ENCODE results near the gene ARFGAP1.
A peak's percentile ranks its signal among the peaks of the same experiment; 100 is the strongest.

Gene ARFGAP1

DNA sequence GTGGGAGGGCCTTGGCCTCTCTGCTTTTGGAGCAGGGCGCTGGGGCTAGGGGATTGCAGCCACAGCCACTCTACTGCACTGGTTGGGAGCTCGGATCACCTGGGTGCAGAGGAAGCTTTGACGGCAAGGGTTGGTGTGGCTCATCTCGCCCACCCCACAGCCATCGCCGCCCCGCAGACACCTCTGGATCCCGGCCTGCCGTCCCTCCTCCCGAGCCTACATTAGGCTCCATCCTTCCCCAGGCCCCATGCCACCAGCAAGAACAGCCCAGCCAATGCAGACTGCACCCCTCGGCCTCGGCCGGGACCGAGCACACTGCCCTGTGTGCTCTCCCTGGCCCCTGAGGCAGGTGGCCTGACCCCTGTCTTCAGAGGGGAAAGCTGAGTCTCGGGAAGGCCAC, 12.1 kb upstream of the ARFGAP1 start:
- no peaks in the 10 kb centered on the region for H3K9me3 Mint-ChIP-seq
- peaks cover 1 to 6% of the 10 kb centered on the region in 2 donors for H3K4me1 Mint-ChIP-seq

DNA sequence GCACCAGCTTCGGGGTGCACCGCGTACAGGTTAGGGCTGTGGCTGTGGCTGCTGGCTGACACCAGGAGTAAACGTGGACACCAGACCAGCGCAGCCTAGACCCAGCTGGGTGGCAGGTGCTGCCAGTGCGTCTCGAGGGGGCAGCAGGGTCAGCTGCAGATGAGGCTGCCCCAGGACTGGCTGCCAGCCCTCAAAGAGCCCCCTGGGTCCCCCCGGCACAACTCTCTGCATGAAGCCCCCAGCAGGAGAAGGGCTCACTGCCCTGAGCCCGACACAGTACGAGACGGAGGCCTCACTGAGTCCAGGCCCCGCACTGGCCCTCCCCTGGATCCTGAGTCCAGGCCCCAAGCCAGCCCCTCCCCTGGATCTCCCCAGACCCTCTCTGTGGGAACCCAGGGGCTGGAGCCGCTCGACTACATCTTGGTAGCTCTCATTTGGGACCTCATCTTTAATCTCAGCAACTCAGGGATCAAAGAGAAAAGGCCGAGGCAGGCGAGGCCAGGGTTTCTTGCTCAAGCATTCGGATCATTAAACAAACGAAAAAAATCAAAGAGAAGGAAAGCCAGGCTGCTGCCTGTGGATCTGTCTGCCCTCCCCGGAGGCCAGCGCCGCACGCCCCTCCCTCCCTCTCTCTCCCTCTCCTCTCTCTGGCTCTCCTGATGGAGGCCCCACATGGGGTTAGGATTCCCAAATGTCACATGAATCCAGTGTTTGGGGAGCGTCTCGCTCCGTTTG, 11.4 kb upstream of the ARFGAP1 start:
- peaks cover 1 to 6% of the 10 kb centered on the region in 2 donors for H3K4me1 Mint-ChIP-seq
- H3K9me3 Mint-ChIP-seq = no peaks in the 10 kb centered on the region
- H3K4me3 Mint-ChIP-seq = no peak overlapping the region
- H3K27me3 Mint-ChIP-seq = peaks cover 65 to 90% of the 10 kb centered on the region in 2 donors
- DNase-seq (no peak), ATAC-seq (replicated peaks) (no peak)
- H3K36me3 Mint-ChIP-seq = no peaks in the 10 kb centered on the region
- H3K27ac Mint-ChIP-seq = no peak overlapping the region

More for the DNA sequence above, 12.1 kb upstream of the ARFGAP1 start:
- peaks cover 73 to 97% of the 10 kb centered on the region in 2 donors for H3K27me3 Mint-ChIP-seq
- no peaks in the 10 kb centered on the region for H3K36me3 Mint-ChIP-seq
- DNase-seq = no peak
- ATAC-seq (replicated peaks) = no peak
- H3K27ac Mint-ChIP-seq = no peak overlapping the region
- H3K4me3 Mint-ChIP-seq = no peak overlapping the region

DNA sequence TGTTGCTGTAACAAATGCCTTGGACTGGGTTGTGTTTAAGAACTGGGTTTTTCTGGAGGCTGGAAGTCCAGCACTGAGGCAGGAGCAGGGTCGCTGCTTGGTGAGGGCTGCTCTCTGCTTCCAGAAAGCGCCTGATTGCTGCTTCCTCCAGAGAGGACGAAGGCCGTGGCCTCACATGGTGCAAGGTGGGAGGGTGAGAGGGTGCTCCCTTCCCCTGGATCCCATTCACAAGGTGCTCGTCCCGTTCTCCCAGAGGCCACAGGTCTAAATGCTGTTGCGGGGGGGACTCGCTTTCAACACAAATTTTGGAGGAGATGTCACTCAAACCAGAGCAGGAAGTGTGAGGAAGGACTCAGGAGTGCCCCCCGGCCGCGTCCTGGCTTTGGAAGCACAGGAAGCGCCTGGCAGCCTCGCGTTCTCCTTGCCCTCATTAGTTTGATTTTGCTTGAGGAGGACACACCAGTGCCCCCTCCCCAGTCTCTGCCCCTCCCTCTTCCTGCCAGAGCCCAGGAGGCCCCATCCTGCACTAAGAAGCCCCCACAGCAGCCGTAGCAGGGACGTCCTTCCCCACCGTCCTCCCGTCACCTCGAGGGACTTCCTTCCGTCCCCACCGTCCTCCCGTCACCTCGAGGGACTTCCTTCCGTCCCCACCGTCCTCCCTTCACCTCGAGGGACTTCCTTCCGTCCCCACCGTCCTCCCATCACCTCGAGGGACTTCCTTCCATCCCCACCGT, 10.7 kb upstream of the ARFGAP1 start:
- DNase-seq = no peak
- H3K4me3 Mint-ChIP-seq = no peak overlapping the region
- no peak overlapping the region for H3K27ac Mint-ChIP-seq
- H3K27me3 Mint-ChIP-seq = peaks cover 58 to 84% of the 10 kb centered on the region in 2 donors
- no peak for ATAC-seq (replicated peaks)
- no peaks in the 10 kb centered on the region for H3K36me3 Mint-ChIP-seq
- H3K4me1 Mint-ChIP-seq = peaks cover 1 to 6% of the 10 kb centered on the region in 2 donors
- no peaks in the 10 kb centered on the region for H3K9me3 Mint-ChIP-seq

DNA sequence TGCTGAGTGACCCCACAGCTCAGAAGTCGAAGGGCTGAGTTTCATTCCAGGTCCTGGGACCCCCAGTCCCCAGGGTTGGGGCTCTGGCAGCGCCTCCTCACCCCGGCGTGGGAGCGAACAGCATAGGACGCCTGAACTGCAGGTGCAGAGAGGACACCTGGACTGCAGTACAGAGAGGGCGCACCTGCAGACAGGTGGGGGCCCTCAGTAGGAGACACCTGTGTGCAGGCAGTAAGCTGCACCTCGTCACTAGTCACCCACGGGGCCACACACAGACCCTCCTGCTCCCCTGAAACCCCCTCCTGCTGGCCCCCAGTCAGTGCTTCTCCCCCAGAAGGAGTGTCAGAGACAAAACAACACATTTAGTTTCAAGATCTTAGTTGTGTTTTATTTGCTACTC, 9.8 kb upstream of the ARFGAP1 start:
- ATAC-seq (replicated peaks) = no peak
- Mint-ChIP-seq H3K4me3 (no peak overlapping the region), H3K9me3 (no peaks in the 10 kb centered on the region), H3K36me3 (no peaks in the 10 kb centered on the region), H3K4me1 (peaks cover 1 to 6% of the 10 kb centered on the region in 2 donors), H3K27me3 (peaks cover 49 to 84% of the 10 kb centered on the region in 2 donors), H3K27ac (no peak overlapping the region)
- no peak for DNase-seq

DNA sequence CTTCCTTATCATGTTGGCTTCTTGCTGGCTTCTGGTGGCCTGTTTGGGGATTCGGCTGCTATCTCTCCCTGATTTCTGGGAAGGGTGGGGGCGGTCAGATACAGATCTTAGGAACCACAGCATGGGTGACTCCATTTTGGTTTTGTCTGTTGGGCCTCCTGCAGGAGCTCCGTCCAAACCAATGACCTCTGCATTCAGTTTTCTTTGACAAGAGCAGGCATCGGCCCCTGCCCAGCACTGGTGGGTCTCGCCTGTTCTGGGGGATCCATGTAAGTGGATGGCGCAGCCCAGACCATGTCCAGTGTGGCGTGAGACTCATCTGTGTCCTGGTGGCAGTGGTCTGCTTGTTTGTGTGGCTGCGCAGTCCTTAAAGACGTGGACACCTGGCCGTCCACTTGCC, 8.6 kb upstream of the ARFGAP1 start:
- H3K27ac Mint-ChIP-seq = no peak overlapping the region
- no peak for DNase-seq
- ATAC-seq (replicated peaks) = no peak
- H3K27me3 Mint-ChIP-seq = peaks cover 43 to 79% of the 10 kb centered on the region in 2 donors
- H3K36me3 Mint-ChIP-seq = no peaks in the 10 kb centered on the region
- no peak overlapping the region for H3K4me3 Mint-ChIP-seq
- no peaks in the 10 kb centered on the region for H3K9me3 Mint-ChIP-seq
- peaks cover 1 to 6% of the 10 kb centered on the region in 2 donors for H3K4me1 Mint-ChIP-seq

DNA sequence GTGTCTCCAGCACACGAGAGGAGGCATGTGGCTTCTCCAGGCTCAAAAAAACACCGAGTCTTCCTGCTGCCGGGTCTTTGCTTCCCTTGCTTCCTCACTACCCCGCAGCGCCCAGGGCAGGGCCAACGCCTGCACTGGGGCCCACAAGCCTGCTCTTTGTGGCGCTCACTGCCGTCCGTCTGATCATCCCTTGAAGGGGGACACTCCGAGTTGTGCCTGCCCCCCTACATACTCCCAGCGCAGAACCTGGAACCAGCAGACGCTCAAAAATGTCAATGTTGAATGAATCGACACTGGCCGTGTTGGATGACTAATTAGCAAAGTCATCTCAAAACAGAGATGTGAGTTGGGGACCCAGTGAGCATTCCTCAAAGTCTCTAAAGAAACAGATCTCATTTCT, 8.1 kb upstream of the ARFGAP1 start:
- H3K36me3 Mint-ChIP-seq = no peaks in the 10 kb centered on the region
- peaks cover 38 to 74% of the 10 kb centered on the region in 2 donors for H3K27me3 Mint-ChIP-seq
- ATAC-seq (replicated peaks) (no peak), DNase-seq (no peak)
- H3K4me1 Mint-ChIP-seq = peaks cover 1 to 6% of the 10 kb centered on the region in 2 donors
- no peaks in the 10 kb centered on the region for H3K9me3 Mint-ChIP-seq
- H3K4me3 Mint-ChIP-seq = no peak overlapping the region
- H3K27ac Mint-ChIP-seq = peak overlapping the region; percentile 11

DNA sequence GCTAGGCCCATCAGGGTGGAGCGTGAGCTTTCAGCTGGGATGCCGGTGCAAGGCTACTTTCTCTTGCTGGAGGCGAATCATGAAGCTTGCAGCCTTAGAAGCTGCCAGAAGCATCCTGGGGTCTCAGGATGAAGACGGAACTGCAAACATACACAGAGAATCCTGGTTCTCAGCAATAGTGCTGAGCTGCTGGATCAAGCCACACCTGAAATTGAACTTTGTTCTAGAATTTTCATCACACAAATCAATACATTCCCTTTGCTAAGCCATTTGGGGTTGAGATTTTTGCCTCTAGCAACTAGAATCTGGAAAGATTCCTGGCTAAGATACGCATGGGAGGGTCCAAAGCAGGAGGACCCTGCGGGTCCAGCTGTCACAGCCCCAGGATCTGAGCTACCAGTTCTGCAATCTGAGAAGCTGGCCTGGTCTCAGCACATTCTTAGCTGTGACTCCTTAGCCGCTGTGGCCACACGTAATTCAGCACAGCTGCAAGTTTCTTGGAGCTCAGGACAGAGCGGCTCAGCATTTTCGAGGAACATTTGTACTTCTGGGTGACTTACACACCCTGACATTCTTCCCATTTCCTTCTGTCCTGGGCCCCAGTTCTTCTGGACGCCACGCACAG, 6.6 kb upstream of the ARFGAP1 start:
- no peak overlapping the region for H3K4me3 Mint-ChIP-seq
- no peaks in the 10 kb centered on the region for H3K36me3 Mint-ChIP-seq
- H3K4me1 Mint-ChIP-seq = peaks cover 1 to 6% of the 10 kb centered on the region in 2 donors
- no peaks in the 10 kb centered on the region for H3K9me3 Mint-ChIP-seq
- no peak for ATAC-seq (replicated peaks)
- no peak for DNase-seq
- peaks cover 28 to 59% of the 10 kb centered on the region in 2 donors for H3K27me3 Mint-ChIP-seq
- no peak overlapping the region for H3K27ac Mint-ChIP-seq

DNA sequence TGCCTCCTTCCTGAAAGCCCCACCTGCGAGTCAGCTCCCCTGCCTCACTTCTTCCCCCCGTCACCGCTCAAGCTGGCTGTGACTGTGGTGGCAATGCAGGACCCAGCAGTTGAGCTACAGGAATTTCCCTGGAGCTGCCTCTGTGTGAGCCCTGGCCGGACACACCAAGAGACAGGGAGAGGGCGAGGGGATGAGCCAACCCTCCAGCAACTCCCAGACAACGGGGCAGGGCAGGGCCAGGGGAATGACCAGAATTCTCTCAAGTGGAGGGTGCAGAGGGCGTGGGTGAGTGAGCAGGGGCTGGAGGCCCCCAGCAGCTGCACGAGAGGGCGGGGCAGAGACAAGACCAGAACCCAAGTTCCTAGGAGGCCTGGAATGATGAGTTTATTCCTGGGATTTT, 4.9 kb upstream of the ARFGAP1 start:
- H3K4me3 Mint-ChIP-seq = no peak overlapping the region
- H3K36me3 Mint-ChIP-seq = no peaks in the 10 kb centered on the region
- no peak overlapping the region for H3K27ac Mint-ChIP-seq
- peaks cover 17 to 42% of the 10 kb centered on the region in 2 donors for H3K27me3 Mint-ChIP-seq
- ATAC-seq (replicated peaks) = no peak
- no peak for DNase-seq
- no peaks in the 10 kb centered on the region for H3K9me3 Mint-ChIP-seq
- peaks cover 4 to 10% of the 10 kb centered on the region in 2 donors for H3K4me1 Mint-ChIP-seq

DNA sequence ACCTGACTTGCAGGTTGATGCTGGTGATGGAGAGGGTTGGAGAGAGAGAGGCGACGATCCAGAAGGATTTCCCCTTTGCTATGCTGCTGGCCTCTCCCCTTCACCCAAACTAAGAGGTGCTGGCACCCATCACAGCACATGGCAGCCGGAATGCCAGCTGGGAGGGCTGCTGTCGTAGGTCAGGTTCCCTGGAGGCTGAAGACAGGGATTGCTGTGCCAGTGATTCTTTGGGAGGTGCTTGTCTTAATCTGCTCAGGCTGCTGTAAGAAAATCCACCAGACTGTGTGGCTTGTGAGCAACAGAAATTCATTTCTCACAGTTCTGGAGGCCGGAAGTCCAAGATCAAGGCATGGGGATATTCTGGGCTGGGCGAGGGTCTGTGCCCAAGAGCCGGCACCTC, 4.4 kb upstream of the ARFGAP1 start:
- Mint-ChIP-seq H3K9me3 (no peaks in the 10 kb centered on the region), H3K27me3 (peaks cover 12 to 36% of the 10 kb centered on the region in 2 donors), H3K4me3 (no peak overlapping the region), H3K4me1 (peaks cover 4 to 10% of the 10 kb centered on the region in 2 donors), H3K36me3 (no peaks in the 10 kb centered on the region), H3K27ac (no peak overlapping the region)
- ATAC-seq (replicated peaks) (no peak), DNase-seq (no peak)

DNA sequence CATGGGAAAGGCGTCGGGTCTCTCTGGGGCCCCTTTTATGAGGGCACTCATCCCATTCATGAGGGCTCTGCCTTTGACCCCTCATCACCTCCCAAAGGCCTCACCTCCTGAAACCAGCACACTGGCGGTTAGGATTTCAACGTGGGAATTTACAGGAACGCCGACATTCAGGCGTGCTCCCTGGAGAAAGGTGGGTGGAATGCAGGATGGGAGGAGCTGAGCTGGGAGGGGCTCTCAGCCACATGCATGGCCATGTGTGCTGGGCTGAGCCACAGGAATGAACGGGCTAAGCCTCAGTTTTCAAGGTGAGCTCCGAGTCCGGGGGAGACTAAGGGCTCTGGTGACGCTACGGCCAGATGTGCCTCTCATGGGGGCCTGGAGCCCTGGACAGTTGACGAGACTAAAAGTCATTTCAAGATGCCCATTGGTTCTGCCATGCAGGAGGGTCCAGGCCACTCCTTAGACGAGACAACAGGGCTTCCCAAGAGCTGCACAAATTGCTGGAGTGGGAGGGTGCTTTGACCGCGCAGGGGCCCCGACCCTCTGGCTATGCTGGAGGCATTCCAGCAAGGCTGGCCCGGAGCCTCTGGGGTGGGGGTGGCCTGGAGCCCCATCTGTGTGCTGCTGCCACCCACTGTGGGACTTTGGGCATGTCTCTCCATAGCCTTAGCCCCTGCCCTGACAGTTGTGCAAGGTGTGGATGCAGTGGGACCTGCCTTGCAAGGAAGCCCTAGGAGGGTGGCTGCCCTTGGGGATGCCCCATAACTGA, 3.8 kb upstream of the ARFGAP1 start:
- ATAC-seq (replicated peaks) = no peak
- peaks cover 8 to 16% of the 10 kb centered on the region in 2 donors for H3K4me1 Mint-ChIP-seq
- no peak overlapping the region for H3K4me3 Mint-ChIP-seq
- no peaks in the 10 kb centered on the region for H3K9me3 Mint-ChIP-seq
- H3K27ac Mint-ChIP-seq = no peak overlapping the region
- DNase-seq = no peak
- H3K27me3 Mint-ChIP-seq = peaks cover 9 to 30% of the 10 kb centered on the region in 2 donors
- no peaks in the 10 kb centered on the region for H3K36me3 Mint-ChIP-seq

DNA sequence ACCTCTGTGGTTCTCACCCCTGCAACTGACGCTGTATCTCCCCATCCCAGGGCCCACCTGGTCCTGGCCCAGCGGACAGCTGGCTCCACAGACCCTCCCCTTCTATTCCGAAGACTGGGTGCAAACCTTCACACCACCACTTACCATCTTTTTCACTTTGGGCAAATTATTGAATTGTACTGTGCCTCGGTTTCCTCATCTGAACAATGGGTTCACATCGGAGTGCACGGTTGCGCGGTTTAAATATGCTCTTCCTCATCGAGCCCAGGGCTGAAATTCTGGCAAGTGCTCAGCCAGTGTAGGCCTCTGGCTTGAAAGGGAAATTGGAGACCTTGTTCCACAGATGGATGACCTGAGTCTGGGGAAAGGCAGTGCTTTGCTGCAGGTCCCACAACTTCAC, 2.9 kb upstream of the ARFGAP1 start:
- H3K4me3 Mint-ChIP-seq = no peak overlapping the region

DNA sequence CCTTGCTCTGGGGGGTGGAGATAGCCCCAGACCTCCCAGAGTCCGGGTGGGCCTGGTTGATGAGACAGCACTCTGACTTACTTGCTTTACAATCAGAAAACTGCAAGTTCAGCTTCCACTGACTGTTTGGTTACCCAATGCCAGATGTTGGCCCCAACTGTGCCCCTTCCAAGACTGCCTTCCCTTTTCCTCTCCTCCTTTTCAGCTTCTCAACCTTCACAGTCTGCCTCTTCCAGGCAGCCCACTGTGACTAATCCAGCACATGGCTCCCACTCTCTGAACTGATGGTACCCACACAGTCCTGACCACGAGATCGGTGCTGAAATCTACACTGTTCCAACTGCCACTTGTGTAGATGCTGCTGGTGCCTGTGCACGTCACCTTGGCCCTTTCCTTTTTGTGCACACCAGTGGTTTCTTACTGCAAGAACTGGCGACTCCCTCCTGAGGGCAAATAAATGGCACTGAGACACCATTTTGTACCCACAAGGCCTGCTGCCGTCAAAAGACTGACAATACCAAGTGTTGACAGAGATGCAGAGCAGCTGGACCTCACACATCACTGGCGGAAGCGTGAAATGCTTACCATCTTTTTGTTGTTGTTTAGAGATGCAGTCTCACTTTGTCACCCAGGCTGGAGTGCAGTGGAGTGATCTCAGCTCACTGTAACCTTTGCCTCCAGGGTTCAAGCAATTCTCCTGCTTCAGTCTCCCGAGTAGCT, 1.8 kb upstream of the ARFGAP1 start:
- Mint-ChIP-seq H3K36me3 (peaks cover 0 to under 1% of the 10 kb centered on the region in 2 donors), H3K27ac (peak overlapping the region; percentile 20), H3K9me3 (no peaks in the 10 kb centered on the region), H3K27me3 (peaks cover 0 to 16% of the 10 kb centered on the region in 2 donors), H3K4me1 (peaks cover 18 to 35% of the 10 kb centered on the region in 2 donors), H3K4me3 (no peak overlapping the region)
- no peak for ATAC-seq (replicated peaks)
- no peak for DNase-seq

More for the DNA sequence above, 2.9 kb upstream of the ARFGAP1 start:
- Mint-ChIP-seq H3K36me3 (no peaks in the 10 kb centered on the region), H3K27me3 (peaks cover under 1 to 22% of the 10 kb centered on the region in 2 donors), H3K27ac (peak overlapping the region; percentile 31), H3K9me3 (no peaks in the 10 kb centered on the region), H3K4me1 (peaks cover 15 to 25% of the 10 kb centered on the region in 2 donors)
- DNase-seq (no peak), ATAC-seq (replicated peaks) (no peak)

DNA sequence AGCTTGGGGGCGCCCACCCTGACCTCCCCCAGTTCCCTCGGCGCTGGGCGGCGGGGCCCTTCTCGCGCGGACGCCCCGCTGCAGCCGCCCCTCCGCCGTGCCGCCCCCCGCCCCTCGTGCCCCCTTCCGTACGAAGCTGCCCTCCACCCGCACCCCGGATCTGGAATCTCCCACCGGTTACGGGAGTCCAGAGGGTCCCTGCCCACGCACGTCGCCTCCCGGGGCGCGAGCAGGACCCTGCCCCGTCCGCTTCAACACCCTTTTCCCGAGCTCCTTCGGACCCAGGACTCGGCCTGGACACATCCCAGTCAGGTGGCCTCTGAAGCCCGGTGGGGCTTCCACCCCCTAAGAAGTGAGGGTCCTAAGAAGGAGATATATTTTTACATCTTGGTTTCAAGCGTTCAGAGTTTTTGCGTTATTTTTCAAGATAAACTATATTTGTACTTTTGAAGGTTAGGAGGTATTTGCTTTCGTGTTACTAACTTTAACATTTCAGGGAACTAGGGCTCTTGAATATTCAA, 506 bp downstream of the ARFGAP1 start:
- Mint-ChIP-seq H3K4me3 (peak overlapping the region; percentile 90 to 96), H3K9me3 (no peaks in the 10 kb centered on the region), H3K27ac (peak overlapping the region; percentile 96), H3K4me1 (peaks cover 18 to 38% of the 10 kb centered on the region in 2 donors), H3K27me3 (peaks cover 0 to 3% of the 10 kb centered on the region in 2 donors), H3K36me3 (peaks cover 11 to 14% of the 10 kb centered on the region in 2 donors)
- DNase-seq = no peak
- ATAC-seq (replicated peaks) = peak; percentile 1 to 5

Measured in stimulated activated naive B cell treated with anti-CD40 and anti-IgM and Interleukin-4, amounts not matched to agents 10 μg/mL and 1 μg/mL and 100 μg/mL, for 72 hours (primary cell).